ENCODE measurements around the gene CXCL13. TPM values are rescaled to one million over a fixed set of nuclear protein-coding genes. Genes with fewer than 3 reads are reported as not detected.
A peak's percentile ranks its signal among the peaks of the same experiment; 100 is the strongest.

CXCL13 gene
- total and polyA plus RNA-seq, 2 of the 13 experiments (the other 11 are each of a cell fraction or from before 2014, with no cell fraction given): not detected

GRCh38 chr4:77636902-77637301, 31.3 kb downstream of the CXCL13 start (continued):
- TF ChIP-seq ZNF790 (CRISPR knock-in tag; IDR thresholded peaks at IDR 0.05; ENCODE audit: borderline replicate concordance): no peak
- TF ChIP-seq EP300 (IDR thresholded peaks at IDR 0.05; ENCODE audit: low read depth in 2 of 2, low read length in 2 of 2): peak in 1 of 2 experiments; percentile 65; a peak in 1 of 4 replicates
- peak; percentile 68 for TF ChIP-seq EP300 (CRISPR knock-in tag; IDR thresholded peaks at IDR 0.05; ENCODE audit: borderline replicate concordance)
- no peak for TF ChIP-seq ZNF276 (CRISPR knock-in tag; IDR thresholded peaks at IDR 0.05; ENCODE audit: low read depth)
- no peak for TF ChIP-seq MEIS1 (CRISPR knock-in tag; IDR thresholded peaks at IDR 0.05; ENCODE audit: borderline replicate concordance)
- no peak for TF ChIP-seq NKX3-1 (CRISPR knock-in tag; IDR thresholded peaks at IDR 0.05)
- peak; percentile 36; the same call in 1 of the 2 replicates for TF ChIP-seq NCOA2 (CRISPR knock-in tag; IDR thresholded peaks at IDR 0.05)
- peak; percentile 85; the same call in 1 of the 2 replicates for TF ChIP-seq HOMEZ (CRISPR knock-in tag; IDR thresholded peaks at IDR 0.05; ENCODE audit: low read depth)
- TF ChIP-seq CENPBD1 (CRISPR knock-in tag; IDR thresholded peaks at IDR 0.05; ENCODE audit: borderline replicate concordance, low read depth): no peak
- TF ChIP-seq ZKSCAN8 (CRISPR knock-in tag; IDR thresholded peaks at IDR 0.05; ENCODE audit: borderline replicate concordance): no peak
- TF ChIP-seq ATF7-NPFF (CRISPR knock-in tag; IDR thresholded peaks at IDR 0.05; ENCODE audit: low read depth): no peak
- no peak for TF ChIP-seq STAT6 (CRISPR knock-in tag; IDR thresholded peaks at IDR 0.05; ENCODE audit: borderline replicate concordance)
- 0 out of 2 replicates have a peak, but pooled peaks have one; percentile 23 for TF ChIP-seq MIER2 (CRISPR knock-in tag; IDR thresholded peaks at IDR 0.05)
- no peak for TF ChIP-seq NR3C1 (CRISPR knock-in tag; IDR thresholded peaks at IDR 0.05)
- peak; percentile 53; the same call in 1 of the 2 replicates for TF ChIP-seq KMT2B (CRISPR knock-in tag; IDR thresholded peaks at IDR 0.05)
- TF ChIP-seq GRHL1 (CRISPR knock-in tag; conservative IDR thresholded peaks at IDR 0.05): no peak
- no peak for TF ChIP-seq KLF13 (CRISPR knock-in tag; IDR thresholded peaks at IDR 0.05)
- TF ChIP-seq ZNF331 (CRISPR knock-in tag; IDR thresholded peaks at IDR 0.05): peak; percentile 80; the same call in 1 of the 2 replicates
- TF ChIP-seq ZSCAN25 (CRISPR knock-in tag; IDR thresholded peaks at IDR 0.05): no peak
- no peak for TF ChIP-seq LCORL (IDR thresholded peaks at IDR 0.05)
- no peak for TF ChIP-seq LCORL (CRISPR knock-in tag; IDR thresholded peaks at IDR 0.05)
- TF ChIP-seq SMAD9 (CRISPR knock-in tag; IDR thresholded peaks at IDR 0.05): no peak
- TF ChIP-seq ZNF432 (CRISPR knock-in tag; IDR thresholded peaks at IDR 0.05; ENCODE audit: borderline replicate concordance): no peak
